ENCODE measurements around the gene RAD18. TPM values are rescaled to one million over a fixed set of nuclear protein-coding genes. Genes with fewer than 3 reads are reported as not detected.

RAD18 gene
- total RNA-seq, 2 donors from 2014 or later: 18.2 to 20.8 TPM

GRCh38 chr3:8873740-8874139 lies 89.5 kb downstream of the RAD18 start:
- DNase-seq: no peak
- 97 to 100% methylated on average over 3 to 5 of the region's 5 CpGs for WGBS, 2 experiments (ENCODE audit: insufficient coverage in 1 of 2, insufficient read length in 1 of 2)
- Mint-ChIP-seq H3K4me3 (no peak overlapping the region), H3K27ac (no peak overlapping the region), H3K27me3 (ENCODE audit: insufficient read depth) (no peaks in the 10 kb centered on the region), H3K36me3 (ENCODE audit: low read depth) (peaks cover 11% of the 10 kb centered on the region), H3K4me1 (no peaks in the 10 kb centered on the region), H3K9me3 (no peaks in the 10 kb centered on the region)
- Histone ChIP-seq H3K27me3 (ENCODE audit: control insufficient read depth, insufficient read depth, low read length, poor library complexity, severe bottlenecking) (no peaks in the 10 kb centered on the region), H3K4me3 (ENCODE audit: low read length) (no peak overlapping the region), H3K9me3 (ENCODE audit: control insufficient read depth, low read length) (no peaks in the 10 kb centered on the region), H3K27ac (ENCODE audit: low read depth, low read length) (no peak overlapping the region), H3K4me1 (ENCODE audit: control insufficient read depth, insufficient read depth, low read length) (no peaks in the 10 kb centered on the region), H3K36me3 (ENCODE audit: control insufficient read depth, insufficient read depth, low read length) (peaks cover 8% of the 10 kb centered on the region), H3K9ac (ENCODE audit: extremely low read depth, low read length, poor library complexity, severe bottlenecking) (no peak overlapping the region)
- TF ChIP-seq CTCF (conservative IDR thresholded peaks at IDR 0.05): no peak

GRCh38 chr3:8872261-8872660 lies 91.0 kb downstream of the RAD18 start:
- no peak overlapping the region for H3K4me3 Mint-ChIP-seq

GRCh38 chr3:8871306-8871705 lies 92.0 kb downstream of the RAD18 start:
- no peaks in the 10 kb centered on the region for H3K27me3 Mint-ChIP-seq (ENCODE audit: insufficient read depth)

More at GRCh38 chr3:8872261-8872660, 91.0 kb downstream of the RAD18 start:
- H3K27me3 ChIP-seq (ENCODE audit: control insufficient read depth, insufficient read depth, low read length, poor library complexity, severe bottlenecking): no peaks in the 10 kb centered on the region
- no peaks in the 10 kb centered on the region for H3K9me3 Mint-ChIP-seq
- TF ChIP-seq CTCF (conservative IDR thresholded peaks at IDR 0.05): no peak
- no peak for DNase-seq
- no peaks in the 10 kb centered on the region for H3K27me3 Mint-ChIP-seq (ENCODE audit: insufficient read depth)
- no peak overlapping the region for H3K4me3 ChIP-seq (ENCODE audit: low read length)
- H3K36me3 ChIP-seq (ENCODE audit: control insufficient read depth, insufficient read depth, low read length): peaks cover 8% of the 10 kb centered on the region
- no peak overlapping the region for H3K27ac Mint-ChIP-seq
- WGBS, 2 experiments (ENCODE audit: insufficient coverage in 1 of 2, insufficient read length in 1 of 2): 86 to 100% methylated on average over 1 of the region's 1 CpG
- H3K36me3 Mint-ChIP-seq (ENCODE audit: low read depth): peaks cover 9% of the 10 kb centered on the region
- H3K9ac ChIP-seq (ENCODE audit: extremely low read depth, low read length, poor library complexity, severe bottlenecking): no peak overlapping the region
- no peaks in the 10 kb centered on the region for H3K4me1 Mint-ChIP-seq
- H3K9me3 ChIP-seq (ENCODE audit: control insufficient read depth, low read length): no peaks in the 10 kb centered on the region
- no peak overlapping the region for H3K27ac ChIP-seq (ENCODE audit: low read depth, low read length)
- no peaks in the 10 kb centered on the region for H3K4me1 ChIP-seq (ENCODE audit: control insufficient read depth, insufficient read depth, low read length)

More at GRCh38 chr3:8871306-8871705, 92.0 kb downstream of the RAD18 start:
- H3K27ac ChIP-seq (ENCODE audit: low read depth, low read length): no peak overlapping the region
- no peaks in the 10 kb centered on the region for H3K27me3 ChIP-seq (ENCODE audit: control insufficient read depth, insufficient read depth, low read length, poor library complexity, severe bottlenecking)
- H3K9ac ChIP-seq (ENCODE audit: extremely low read depth, low read length, poor library complexity, severe bottlenecking): no peak overlapping the region
- TF ChIP-seq CTCF (conservative IDR thresholded peaks at IDR 0.05): no peak
- WGBS, 2 experiments (ENCODE audit: insufficient coverage in 1 of 2, insufficient read length in 1 of 2): 90 to 95% methylated on average over 1 to 3 of the region's 3 CpGs
- no peaks in the 10 kb centered on the region for H3K4me1 ChIP-seq (ENCODE audit: control insufficient read depth, insufficient read depth, low read length)
- H3K4me3 Mint-ChIP-seq: no peak overlapping the region
- H3K36me3 ChIP-seq (ENCODE audit: control insufficient read depth, insufficient read depth, low read length): no peaks in the 10 kb centered on the region
- no peak overlapping the region for H3K27ac Mint-ChIP-seq
- H3K36me3 Mint-ChIP-seq (ENCODE audit: low read depth): peaks cover under 1% of the 10 kb centered on the region
- no peaks in the 10 kb centered on the region for H3K4me1 Mint-ChIP-seq
- no peaks in the 10 kb centered on the region for H3K9me3 Mint-ChIP-seq
- no peaks in the 10 kb centered on the region for H3K9me3 ChIP-seq (ENCODE audit: control insufficient read depth, low read length)
- no peak overlapping the region for H3K4me3 ChIP-seq (ENCODE audit: low read length)
- peak; percentile 58 for DNase-seq
